Fibroblast of the aortic adventitia (primary cell): ENCODE results near the gene USH2A. TPM values are rescaled to one million over a fixed set of nuclear protein-coding genes. Genes with fewer than 3 reads are reported as not detected.
A peak's percentile ranks its signal among the peaks of the same experiment; 100 is the strongest.

ENCODE experiments used
- DNase-seq: peaks from one replicate; pipeline ENCODE4 v3.0.0-alpha.2; 2010; ENCODE audit warnings: low read depth
- H3K4me3 ChIP-seq: 2 replicates; pipeline ENCODE4 v1.5.1; 2011; ENCODE audit warnings: low read depth, mild to moderate bottlenecking, control low read depth, low read length, moderate library complexity
- total RNA-seq: library from RNA; depleted of rRNA; stranded (reverse); fragments of >200 nt; gene quantifications from 2 replicates; pipeline ENCODE4 v1.2.3, GENCODE V29; 2012; ENCODE audit warnings: low replicate concordance
- TF ChIP-seq, protein P1 (sequence below): IDR thresholded peaks from 2 replicates; pipeline ENCODE4 v1.5.1; 2011; ENCODE audit warnings: mild to moderate bottlenecking, low read length, control low read depth, inconsistent platforms; ENCODE audit not compliant: insufficient read depth

Gene USH2A
- total RNA-seq, 1 donor: under 0.01 TPM

DNA sequence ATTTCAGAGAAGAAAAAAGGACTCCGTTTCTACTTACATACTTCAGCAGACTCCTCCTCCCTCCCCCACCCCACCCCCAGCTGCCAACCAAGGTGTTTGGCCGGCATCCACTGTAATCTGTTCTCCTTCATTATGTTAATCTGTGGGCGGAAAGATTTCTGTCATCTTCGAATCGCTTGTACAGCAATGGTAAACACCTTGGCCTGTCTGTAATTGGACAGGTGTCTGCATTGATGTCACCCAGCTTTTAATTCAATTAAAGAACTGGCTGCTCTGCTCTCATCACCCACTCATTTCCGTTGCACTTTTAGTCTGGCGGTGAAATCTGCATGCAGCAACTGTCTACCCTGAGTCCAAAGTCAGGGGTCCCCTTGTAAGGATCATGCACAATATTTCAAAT is 368.6 kb downstream of the USH2A start:
- no peak for DNase-seq
- no peak overlapping the region for H3K4me3 ChIP-seq
- TF ChIP-seq, protein P1, sequence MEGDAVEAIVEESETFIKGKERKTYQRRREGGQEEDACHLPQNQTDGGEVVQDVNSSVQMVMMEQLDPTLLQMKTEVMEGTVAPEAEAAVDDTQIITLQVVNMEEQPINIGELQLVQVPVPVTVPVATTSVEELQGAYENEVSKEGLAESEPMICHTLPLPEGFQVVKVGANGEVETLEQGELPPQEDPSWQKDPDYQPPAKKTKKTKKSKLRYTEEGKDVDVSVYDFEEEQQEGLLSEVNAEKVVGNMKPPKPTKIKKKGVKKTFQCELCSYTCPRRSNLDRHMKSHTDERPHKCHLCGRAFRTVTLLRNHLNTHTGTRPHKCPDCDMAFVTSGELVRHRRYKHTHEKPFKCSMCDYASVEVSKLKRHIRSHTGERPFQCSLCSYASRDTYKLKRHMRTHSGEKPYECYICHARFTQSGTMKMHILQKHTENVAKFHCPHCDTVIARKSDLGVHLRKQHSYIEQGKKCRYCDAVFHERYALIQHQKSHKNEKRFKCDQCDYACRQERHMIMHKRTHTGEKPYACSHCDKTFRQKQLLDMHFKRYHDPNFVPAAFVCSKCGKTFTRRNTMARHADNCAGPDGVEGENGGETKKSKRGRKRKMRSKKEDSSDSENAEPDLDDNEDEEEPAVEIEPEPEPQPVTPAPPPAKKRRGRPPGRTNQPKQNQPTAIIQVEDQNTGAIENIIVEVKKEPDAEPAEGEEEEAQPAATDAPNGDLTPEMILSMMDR: no peak

DNA sequence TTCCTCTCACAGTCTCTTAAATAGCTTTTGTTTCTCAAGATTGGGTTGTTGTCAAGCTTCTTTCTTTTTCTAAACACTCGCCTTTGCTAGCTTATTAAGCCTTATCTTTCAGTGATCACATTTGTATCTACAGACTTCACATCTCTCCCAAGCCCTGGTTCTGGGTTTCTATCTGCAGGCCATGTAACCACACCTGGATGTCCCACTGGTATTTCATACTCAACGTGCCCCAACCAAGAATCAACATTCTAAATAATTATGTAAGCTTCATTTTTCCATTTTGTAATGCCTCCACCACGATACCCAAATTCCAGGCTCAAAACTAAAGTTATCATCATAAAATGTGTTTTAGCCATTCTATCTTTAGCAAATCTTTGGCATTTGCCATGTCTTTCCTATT is 372.2 kb downstream of the USH2A start:
- TF ChIP-seq, protein P1: no peak
- no peak overlapping the region for H3K4me3 ChIP-seq
- DNase-seq: no peak

- no peak for DNase-seq
- TF ChIP-seq, protein P1: no peak
- no peak overlapping the region for H3K4me3 ChIP-seq
These were observed 373.4 kb downstream of the USH2A start for GRCh38 chr1:216049741-216050430.

DNA sequence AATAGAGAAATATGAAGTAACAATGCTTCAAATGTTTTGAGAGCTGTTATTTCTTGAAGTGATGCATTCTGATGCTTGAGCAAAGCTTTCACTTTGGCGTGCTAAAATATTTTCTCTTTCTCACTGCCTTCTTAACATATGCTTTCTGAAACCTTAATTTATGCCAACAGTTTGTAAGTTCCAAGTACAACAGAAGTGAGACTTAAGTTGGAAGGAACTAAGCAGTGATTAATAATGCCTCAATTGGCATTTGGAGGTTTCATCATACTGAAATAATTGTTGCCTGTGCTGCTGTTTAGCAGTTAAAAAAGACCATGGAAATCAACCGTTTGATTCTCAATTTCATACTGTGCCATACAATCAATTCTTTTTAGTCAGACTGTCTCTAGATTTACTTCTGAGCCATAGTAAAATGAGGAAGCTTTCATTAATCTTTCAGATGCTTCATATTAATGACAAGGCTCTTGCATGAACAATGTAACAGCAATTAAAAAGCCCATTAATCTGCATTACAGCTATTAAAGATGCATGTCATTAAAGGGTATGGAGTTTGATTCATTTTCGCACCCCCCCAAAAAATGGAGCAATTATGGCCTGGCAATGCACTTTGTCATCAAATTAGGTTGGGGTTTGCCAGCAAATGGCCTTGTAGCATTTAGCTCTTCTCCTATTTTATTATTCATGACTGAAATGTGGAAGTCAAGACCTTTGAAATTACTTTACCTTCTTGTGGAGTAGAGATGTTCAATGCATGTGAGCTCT is 375.3 kb downstream of the USH2A start:
- TF ChIP-seq, protein P1: no peak
- no peak overlapping the region for H3K4me3 ChIP-seq
- DNase-seq: peak; percentile 17

DNA sequence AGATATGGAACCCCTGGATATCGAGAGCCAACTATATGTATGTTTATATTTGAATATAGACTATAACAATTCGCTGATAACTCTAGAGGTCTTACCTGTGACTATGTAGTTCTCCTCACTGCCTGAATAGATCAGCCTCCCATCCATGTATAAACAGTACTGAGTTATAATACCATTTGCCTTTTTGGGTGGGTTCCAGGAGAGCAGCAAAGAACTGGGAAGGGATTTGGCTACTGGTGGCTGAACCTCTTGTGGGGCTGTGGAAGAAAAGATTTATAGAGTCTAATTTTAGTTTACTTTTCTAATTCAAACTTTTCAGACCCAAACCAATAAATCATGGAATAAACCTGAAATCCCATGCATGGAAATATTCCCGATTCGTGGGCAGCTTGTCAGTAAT is 376.9 kb downstream of the USH2A start:
- H3K4me3 ChIP-seq: no peak overlapping the region
- TF ChIP-seq, protein P1: no peak
- no peak for DNase-seq

DNA sequence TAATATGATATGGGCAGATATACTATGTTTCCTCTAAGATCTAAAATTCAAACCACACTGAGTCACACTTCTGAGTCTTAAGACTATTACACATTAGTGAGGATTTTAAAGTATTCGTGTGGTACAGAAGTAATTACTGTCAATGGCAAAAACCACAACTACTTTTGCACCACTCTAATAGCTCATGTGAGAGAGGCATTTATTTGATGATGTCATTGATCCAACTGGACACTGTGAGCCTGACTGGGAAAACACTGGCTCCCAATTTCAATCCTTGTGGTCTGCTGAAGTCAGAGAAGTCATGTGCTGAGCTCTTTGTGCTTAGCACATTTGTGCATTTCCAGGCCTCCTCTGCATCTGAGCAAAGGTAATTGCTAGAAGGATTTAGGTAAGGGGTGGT is 377.8 kb downstream of the USH2A start:
- H3K4me3 ChIP-seq: no peak overlapping the region
- peak; percentile 65 for DNase-seq
- TF ChIP-seq, protein P1: no peak

DNA sequence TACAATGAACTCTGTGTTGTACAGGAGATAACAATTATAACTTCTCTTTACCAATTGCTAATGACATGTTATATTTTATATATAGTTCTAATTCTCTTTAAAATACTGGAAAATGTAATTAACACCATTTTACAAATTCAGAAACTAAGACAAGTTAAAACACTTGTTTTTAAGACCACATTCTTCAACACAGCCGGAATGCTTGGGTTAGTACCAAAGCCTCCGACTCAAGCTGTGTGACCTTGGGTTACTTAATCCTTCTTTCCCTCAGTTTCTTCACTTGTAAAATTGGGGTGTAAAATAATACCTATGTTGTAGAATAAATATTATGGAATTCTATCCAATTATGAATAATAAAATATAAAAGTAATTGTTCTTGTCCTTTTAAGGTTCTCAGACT is 378.7 kb downstream of the USH2A start:
- TF ChIP-seq, protein P1: no peak
- no peak overlapping the region for H3K4me3 ChIP-seq
- no peak for DNase-seq
